ENCODE results near the gene CCDC146.

The CCDC146 gene

GRCh38 chr7:77306231-77307067, 184.0 kb downstream of the CCDC146 start:
- no peak overlapping the region for H3K27ac ChIP-seq (ENCODE audit: low read depth, low read length)
- H3K9me3 ChIP-seq (ENCODE audit: insufficient read depth, low read length): no peaks in the 10 kb centered on the region
- H2AFZ ChIP-seq (ENCODE audit: low read depth, low read length, severe bottlenecking): no peak overlapping the region
- H3K4me3 ChIP-seq (ENCODE audit: insufficient read depth, low read length, poor library complexity, severe bottlenecking): no peak overlapping the region
- H3K4me2 ChIP-seq (ENCODE audit: low read depth, low read length, poor library complexity, severe bottlenecking): no peak overlapping the region
- no peaks in the 10 kb centered on the region for H3K27me3 ChIP-seq (ENCODE audit: low read length)
- no peaks in the 10 kb centered on the region for H3K9me2 ChIP-seq (replicated peaks; ENCODE audit: insufficient read depth, low read length)
- no peaks in the 10 kb centered on the region for H3K36me3 ChIP-seq (ENCODE audit: low read length)
- H3F3A ChIP-seq (ENCODE audit: insufficient read depth): no peaks in the 10 kb centered on the region
- H3K79me2 ChIP-seq (ENCODE audit: insufficient read depth, low read length): no peaks in the 10 kb centered on the region
- H3K9ac ChIP-seq (ENCODE audit: low read length): no peak overlapping the region
- TF ChIP-seq CTCF (IDR thresholded peaks at IDR 0.05; ENCODE audit: insufficient read depth, low read length, poor library complexity, severe bottlenecking) (no peak), EZH2phosphoT487 (conservative IDR thresholded peaks at IDR 0.05; ENCODE audit: low read length) (no peak)
- H4K20me1 ChIP-seq (ENCODE audit: low read depth, low read length): no peaks in the 10 kb centered on the region

GRCh38 chr7:77308792-77309191, 186.4 kb downstream of the CCDC146 start:
- TF ChIP-seq EZH2phosphoT487 (conservative IDR thresholded peaks at IDR 0.05; ENCODE audit: low read length) (no peak), CTCF (IDR thresholded peaks at IDR 0.05; ENCODE audit: insufficient read depth, low read length, poor library complexity, severe bottlenecking) (no peak)
- Histone ChIP-seq H4K20me1 (ENCODE audit: low read depth, low read length) (no peaks in the 10 kb centered on the region), H3K9me2 (replicated peaks; ENCODE audit: insufficient read depth, low read length) (no peaks in the 10 kb centered on the region), H3K9ac (ENCODE audit: low read length) (no peak overlapping the region), H3K9me3 (ENCODE audit: insufficient read depth, low read length) (no peaks in the 10 kb centered on the region), H3K27me3 (ENCODE audit: low read length) (no peaks in the 10 kb centered on the region), H3K79me2 (ENCODE audit: insufficient read depth, low read length) (no peaks in the 10 kb centered on the region), H3K4me2 (ENCODE audit: low read depth, low read length, poor library complexity, severe bottlenecking) (no peak overlapping the region), H3K27ac (ENCODE audit: low read depth, low read length) (no peak overlapping the region), H3K4me3 (ENCODE audit: insufficient read depth, low read length, poor library complexity, severe bottlenecking) (no peak overlapping the region), H2AFZ (ENCODE audit: low read depth, low read length, severe bottlenecking) (no peak overlapping the region), H3K36me3 (ENCODE audit: low read length) (no peaks in the 10 kb centered on the region), H3F3A (ENCODE audit: insufficient read depth) (no peaks in the 10 kb centered on the region)

- TF ChIP-seq CTCF (IDR thresholded peaks at IDR 0.05; ENCODE audit: insufficient read depth, low read length, poor library complexity, severe bottlenecking) (no peak), EZH2phosphoT487 (conservative IDR thresholded peaks at IDR 0.05; ENCODE audit: low read length) (no peak)
Measured at GRCh38 chr7:77309714-77310220, 187.4 kb downstream of the CCDC146 start.

More at GRCh38 chr7:77309714-77310220, 187.4 kb downstream of the CCDC146 start:
- no peak overlapping the region for H3K27ac ChIP-seq (ENCODE audit: low read depth, low read length)
- no peaks in the 10 kb centered on the region for H3K36me3 ChIP-seq (ENCODE audit: low read length)
- H3K9me3 ChIP-seq (ENCODE audit: insufficient read depth, low read length): no peaks in the 10 kb centered on the region
- H3K4me2 ChIP-seq (ENCODE audit: low read depth, low read length, poor library complexity, severe bottlenecking): no peak overlapping the region
- no peaks in the 10 kb centered on the region for H3F3A ChIP-seq (ENCODE audit: insufficient read depth)
- no peak overlapping the region for H2AFZ ChIP-seq (ENCODE audit: low read depth, low read length, severe bottlenecking)
- no peaks in the 10 kb centered on the region for H4K20me1 ChIP-seq (ENCODE audit: low read depth, low read length)
- H3K27me3 ChIP-seq (ENCODE audit: low read length): no peaks in the 10 kb centered on the region
- no peaks in the 10 kb centered on the region for H3K9me2 ChIP-seq (replicated peaks; ENCODE audit: insufficient read depth, low read length)
- no peak overlapping the region for H3K9ac ChIP-seq (ENCODE audit: low read length)
- H3K79me2 ChIP-seq (ENCODE audit: insufficient read depth, low read length): no peaks in the 10 kb centered on the region
- H3K4me3 ChIP-seq (ENCODE audit: insufficient read depth, low read length, poor library complexity, severe bottlenecking): no peak overlapping the region
